Panc1 (cell line): ENCODE measurements around the gene RGCC. TPM values are rescaled to one million over a fixed set of nuclear protein-coding genes. Genes with fewer than 3 reads are reported as not detected.
"Not testable (repeated sequence)": the region's sequence is repeated elsewhere in the genome, so short reads cannot be mapped to it uniquely, and the experiment has no call there.

ENCODE experiments used
- ATAC-seq: fragments of 200-7000 bp; cut with Tn5 transposase; 2 replicates; pipeline ENCODE4 v1.9.1; 2020; ENCODE audit warnings: mild to moderate bottlenecking, moderate library complexity
- BruUV-seq: library from RNA; stranded (reverse); fragments of 400-500 nt; replicated peaks from 2 replicates; lab custom pipeline; 2021; lab: Mats Ljungman, UMichigan
- CTCF ChIA-PET: fragments of 300-600 bp; sonication (Branson Sonifier 250); formaldehyde crosslinking; loops from one replicate; lab custom pipeline; 2022; ENCODE audit warnings: antibody characterized with exemption; lab: Charles Lee
- POLR2A ChIA-PET: fragments of 300-600 bp; sonication (Branson Sonifier 250); formaldehyde crosslinking; loops from one replicate; lab custom pipeline; 2022; ENCODE audit warnings: antibody characterized with exemption; lab: Charles Lee
- DNase-seq: peaks from one replicate; pipeline ENCODE4 v3.0.0-alpha.2; 2010; ENCODE audit warnings: low read depth, low spot score
- H3K27ac ChIP-seq: 2 replicates; pipeline ENCODE4 v1.5.1; 2011; ENCODE audit warnings: mild to moderate bottlenecking, low read length, inconsistent platforms
- H3K27me3 ChIP-seq: fragments of 200-500 bp; sonication (Bioruptor generic); 2 replicates; pipeline ENCODE4 v1.6.0; 2014; ENCODE audit warnings: low read length, inconsistent platforms; ENCODE audit not compliant: control insufficient read depth, insufficient read depth
- H3K36me3 ChIP-seq: fragments of 200-500 bp; sonication (Bioruptor generic); 2 replicates; pipeline ENCODE4 v1.5.1; 2014; ENCODE audit warnings: inconsistent platforms, mild to moderate bottlenecking, low read length, moderate library complexity; ENCODE audit not compliant: control insufficient read depth, insufficient read depth
- H3K4me1 ChIP-seq: 2 replicates; pipeline ENCODE4 v1.5.1; 2011; ENCODE audit warnings: inconsistent platforms, mild to moderate bottlenecking, low read length, moderate library complexity; ENCODE audit not compliant: control insufficient read depth, insufficient read depth
- H3K4me3 ChIP-seq, 2 experiments: 2 replicates each; pipeline ENCODE4 v1.5.1; 2011 to 2012; ENCODE audit warnings: low read depth in 2 of 2, low read length in 2 of 2, mild to moderate bottlenecking in 2 of 2, inconsistent platforms in 1 of 2, moderate library complexity in 1 of 2
- H3K9me3 ChIP-seq: fragments of 200-500 bp; sonication (Bioruptor generic); 2 replicates; pipeline ENCODE4 v1.5.1; 2014; ENCODE audit warnings: low read depth, mild to moderate bottlenecking, inconsistent platforms, low read length, moderate library complexity; ENCODE audit not compliant: control insufficient read depth, insufficient read depth
- CTCF ChIP-seq: fragments of 450-650 bp; IDR thresholded peaks from 2 replicates; pipeline ENCODE4 v1.5.1; 2017; ENCODE audit warnings: mild to moderate bottlenecking
- POLR2AphosphoS5 ChIP-seq: IDR thresholded peaks from 2 replicates; pipeline ENCODE4 v1.6.1; 2012; ENCODE audit warnings: mild to moderate bottlenecking, low read depth, low read length, moderate library complexity
- REST ChIP-seq, 2 experiments: IDR thresholded peaks; 2 replicates each; pipeline ENCODE4 v1.6.1; 2011 to 2012; ENCODE audit warnings: low read depth in 2 of 2, control low read depth in 1 of 2, low read length in 1 of 2, mild to moderate bottlenecking in 1 of 2, moderate library complexity in 1 of 2; ENCODE audit not compliant: insufficient read depth in 1 of 2
- SIN3A ChIP-seq: IDR thresholded peaks from 2 replicates; pipeline ENCODE4 v1.6.1; 2012; ENCODE audit warnings: low read depth, mild to moderate bottlenecking, low read length, moderate library complexity, borderline replicate concordance; ENCODE audit not compliant: insufficient read depth
- TCF7L2 ChIP-seq: IDR thresholded peaks from 2 replicates; pipeline ENCODE4 v1.6.1; 2011; ENCODE audit warnings: mild to moderate bottlenecking, low read depth, low read length, inconsistent platforms
- in situ Hi-C: cut with HindIII; loops from 2 replicates; pipeline ENCODE4 v1.10.0; 2016; ENCODE audit warnings: low sequenced_read_pairs, low pct_unique_long_range_greater_than_20kb
- intact Hi-C: fragments of 100-400 bp; cut with micrococcal nuclease; formaldehyde crosslinking; loops from one replicate; pipeline ENCODE4 v1.10.0; 2022; ENCODE audit not compliant: unreplicated experiment
- total RNA-seq: library from RNA; stranded (reverse); gene quantifications from one replicate; pipeline ENCODE4 v1.2.1, GENCODE V29; 2021; ENCODE audit not compliant: unreplicated experiment

Gene RGCC
- total RNA-seq, 1 experiment from 2014 or later = 6.7 TPM

- no peak for DNase-seq
- Histone ChIP-seq H3K4me3 (no peak overlapping the region), H3K27me3 (no peaks in the 10 kb centered on the region), H3K4me1 (no peaks in the 10 kb centered on the region), H3K36me3 (no peaks in the 10 kb centered on the region), H3K27ac (no peak overlapping the region), H3K9me3 (no peaks in the 10 kb centered on the region)
- no TSS peak for BruUV-seq
- intact Hi-C loops (no loop called here), in situ Hi-C loops (no loop called here)
- POLR2A ChIA-PET = no interaction called here
- no peak for ATAC-seq
- TF ChIP-seq REST (IDR thresholded peaks at IDR 0.05; ENCODE audit: insufficient read depth in 1 of 2, low read depth in 2 of 2, low read length in 1 of 2) = no peak
- TF ChIP-seq TCF7L2 = no peak
- TF ChIP-seq POLR2AphosphoS5 = no peak
- no peak for TF ChIP-seq SIN3A
- TF ChIP-seq CTCF = no peak
- CTCF ChIA-PET = no interaction called here
These were observed 37.2 kb upstream of the RGCC start for GRCh38 chr13:41420146-41420545.

GRCh38 chr13:41421330-41421729, 36.0 kb upstream of the RGCC start:
- BruUV-seq, H3K27ac ChIP-seq, H3K4me1 ChIP-seq, POLR2A ChIA-PET, H3K36me3 ChIP-seq, H3K9me3 ChIP-seq, H3K4me3 ChIP-seq, CTCF ChIA-PET, in situ Hi-C loops, ATAC-seq, H3K27me3 ChIP-seq, DNase-seq, intact Hi-C loops: not testable (repeated sequence)

- CTCF ChIA-PET, H3K27me3 ChIP-seq, H3K27ac ChIP-seq, intact Hi-C loops, BruUV-seq, in situ Hi-C loops, POLR2A ChIA-PET, ATAC-seq, H3K9me3 ChIP-seq, DNase-seq, H3K4me3 ChIP-seq, H3K4me1 ChIP-seq, H3K36me3 ChIP-seq: not testable (repeated sequence)
These were observed 35.4 kb upstream of the RGCC start for GRCh38 chr13:41421983-41422382.

- ATAC-seq, in situ Hi-C loops, POLR2A ChIA-PET, intact Hi-C loops, H3K4me1 ChIP-seq, H3K9me3 ChIP-seq, H3K4me3 ChIP-seq, BruUV-seq, DNase-seq, H3K27me3 ChIP-seq, H3K27ac ChIP-seq, CTCF ChIA-PET, H3K36me3 ChIP-seq: not testable (repeated sequence)
These were observed 34.1 kb upstream of the RGCC start for GRCh38 chr13:41423259-41423658.

- in situ Hi-C loops, H3K27me3 ChIP-seq, H3K4me3 ChIP-seq, H3K36me3 ChIP-seq, POLR2A ChIA-PET, ATAC-seq, BruUV-seq, H3K27ac ChIP-seq, DNase-seq, intact Hi-C loops, CTCF ChIA-PET, H3K9me3 ChIP-seq, H3K4me1 ChIP-seq: not testable (repeated sequence)
These were observed 32.7 kb upstream of the RGCC start for GRCh38 chr13:41424675-41425074.
